Activated CD8-positive, alpha-beta T cell treated with anti-CD3 and anti-CD28 coated beads for 36 hours (primary cell): ENCODE results near the gene SLX4IP. TPM values are rescaled to one million over a fixed set of nuclear protein-coding genes. Genes with fewer than 3 reads are reported as not detected.

Source experiments
- ATAC-seq: fragments of 200-7000 bp; cut with Tn5 transposase; one replicate; pipeline ENCODE4 v1.10.0; 2021; ENCODE audit warnings: mild to moderate bottlenecking, moderate library complexity
- CTCF ChIA-PET: fragments of 350-600 bp; sonication (Branson Sonifier 250); formaldehyde crosslinking; loops from one replicate; lab custom pipeline; 2021; ENCODE audit warnings: antibody characterized with exemption; lab: Charles Lee
- POLR2A ChIA-PET: fragments of 350-600 bp; sonication (Branson Sonifier 250); formaldehyde crosslinking; loops from one replicate; lab custom pipeline; 2021; ENCODE audit warnings: antibody characterized with exemption; lab: Charles Lee
- DNase-seq: peaks from one replicate; pipeline ENCODE4 v3.0.0-alpha.2; 2020
- H3K27ac Mint-ChIP-seq: one replicate; pipeline ENCODE4 v1.8.0; 2021; ENCODE audit warnings: mild to moderate bottlenecking, mixed read lengths
- H3K27me3 Mint-ChIP-seq: one replicate; pipeline ENCODE4 v1.8.0; 2021; ENCODE audit warnings: mixed read lengths
- H3K36me3 Mint-ChIP-seq: one replicate; pipeline ENCODE4 v1.8.0; 2021; ENCODE audit warnings: low read depth, mixed read lengths
- H3K4me1 Mint-ChIP-seq: one replicate; pipeline ENCODE4 v1.8.0; 2021; ENCODE audit warnings: low read depth, mixed read lengths
- H3K4me3 Mint-ChIP-seq: one replicate; pipeline ENCODE4 v1.8.0; 2021; ENCODE audit warnings: mild to moderate bottlenecking, moderate library complexity, mixed read lengths
- H3K9me3 Mint-ChIP-seq: one replicate; pipeline ENCODE4 v1.8.0; 2021; ENCODE audit warnings: mixed read lengths
- CTCF ChIP-seq: fragments of 200-600 bp; IDR thresholded peaks from one replicate; pipeline ENCODE4 v1.8.0; 2022; ENCODE audit warnings: antibody characterized with exemption, mild to moderate bottlenecking
- intact Hi-C: fragments of 100-400 bp; cut with micrococcal nuclease; formaldehyde crosslinking; loops from one replicate; pipeline ENCODE4 v1.10.0; 2022
- total RNA-seq, 2 experiments: library from RNA; stranded (reverse); gene quantifications; one replicate each; pipeline ENCODE4 v1.2.3, GENCODE V29; 2021

Gene SLX4IP
- total RNA-seq, 2 experiments from 2014 or later, result 6.5 to 7.3 TPM

GRCh38 chr20:10539818-10540553, 104.9 kb downstream of the SLX4IP start:
- ChIA-PET CTCF (interaction anchor here (0.7 kb wide), 1 partner anchor 33 kb away, joined by 4 read pairs; no protein-coding TSS in a partner anchor), POLR2A (no interaction called here)
- Mint-ChIP-seq H3K4me1 (peaks cover 10% of the 10 kb centered on the region), H3K4me3 (no peak overlapping the region), H3K27me3 (no peaks in the 10 kb centered on the region), H3K27ac (no peak overlapping the region), H3K9me3 (no peaks in the 10 kb centered on the region), H3K36me3 (no peaks in the 10 kb centered on the region)
- intact Hi-C loops, result no loop called here
- ATAC-seq (no peak), DNase-seq (no peak)
- no peak for TF ChIP-seq CTCF

GRCh38 chr20:10540636-10541493, 105.8 kb downstream of the SLX4IP start:
- no peaks in the 10 kb centered on the region for H3K9me3 Mint-ChIP-seq
- POLR2A ChIA-PET, result no interaction called here
- H3K4me3 Mint-ChIP-seq, result no peak overlapping the region

GRCh38 chr20:10541668-10542411, 106.7 kb downstream of the SLX4IP start:
- no peak overlapping the region for H3K27ac Mint-ChIP-seq
- H3K4me1 Mint-ChIP-seq, result peaks cover 10% of the 10 kb centered on the region
- H3K27me3 Mint-ChIP-seq, result no peaks in the 10 kb centered on the region
- ChIA-PET POLR2A (no interaction called here), CTCF (no interaction called here)
- DNase-seq, result no peak
- intact Hi-C loops, result no loop called here
- H3K36me3 Mint-ChIP-seq, result no peaks in the 10 kb centered on the region
- no peaks in the 10 kb centered on the region for H3K9me3 Mint-ChIP-seq
- TF ChIP-seq CTCF, result no peak
- H3K4me3 Mint-ChIP-seq, result no peak overlapping the region
- no peak for ATAC-seq

More at GRCh38 chr20:10540636-10541493, 105.8 kb downstream of the SLX4IP start:
- H3K36me3 Mint-ChIP-seq, result no peaks in the 10 kb centered on the region
- no peak for TF ChIP-seq CTCF
- intact Hi-C loops, result no loop called here
- H3K27me3 Mint-ChIP-seq, result no peaks in the 10 kb centered on the region
- no peak for ATAC-seq
- no peak for DNase-seq
- H3K27ac Mint-ChIP-seq, result no peak overlapping the region
- peaks cover 10% of the 10 kb centered on the region for H3K4me1 Mint-ChIP-seq
- CTCF ChIA-PET, result interaction anchor here (0.7 kb wide), 1 partner anchor 34 kb away, joined by 4 read pairs; no protein-coding TSS in a partner anchor

GRCh38 chr20:10542442-10542841, 107.3 kb downstream of the SLX4IP start:
- Mint-ChIP-seq H3K4me1 (peaks cover 10% of the 10 kb centered on the region), H3K9me3 (no peaks in the 10 kb centered on the region), H3K27me3 (no peaks in the 10 kb centered on the region), H3K36me3 (no peaks in the 10 kb centered on the region), H3K4me3 (no peak overlapping the region), H3K27ac (no peak overlapping the region)
- intact Hi-C loops, result no loop called here
- POLR2A ChIA-PET, result no interaction called here
- no peak for DNase-seq
- no peak for ATAC-seq
- TF ChIP-seq CTCF, result no peak
- CTCF ChIA-PET, result interaction anchor here (1.0 kb wide), 1 partner anchor 8 kb away, joined by 3 read pairs; no protein-coding TSS in a partner anchor
